Nephron progenitor cell (in vitro differentiated cells): ENCODE results near the gene LRRC32.
A peak's percentile ranks its signal among the peaks of the same experiment; 100 is the strongest.

ENCODE experiments used
- DNase-seq: peaks from one replicate; pipeline ENCODE4 v3.0.0; 2021
- H3K27ac Mint-ChIP-seq: 2 replicates; pipeline ENCODE4 v1.8.0; 2021; ENCODE audit warnings: mild to moderate bottlenecking, moderate library complexity, mixed read lengths
- H3K27me3 Mint-ChIP-seq: 2 replicates; pipeline ENCODE4 v1.8.0; 2021; ENCODE audit warnings: mild to moderate bottlenecking, low read depth, mixed read lengths; ENCODE audit not compliant: poor library complexity
- H3K36me3 Mint-ChIP-seq: 2 replicates; pipeline ENCODE4 v1.8.0; 2021; ENCODE audit warnings: low read depth, mixed read lengths
- H3K4me1 Mint-ChIP-seq: 2 replicates; pipeline ENCODE4 v1.8.0; 2021; ENCODE audit warnings: mixed read lengths
- H3K4me3 Mint-ChIP-seq: 2 replicates; pipeline ENCODE4 v1.8.0; 2021; ENCODE audit warnings: mild to moderate bottlenecking, moderate library complexity, mixed read lengths
- H3K9me3 Mint-ChIP-seq: 2 replicates; pipeline ENCODE4 v1.8.0; 2021; ENCODE audit warnings: mild to moderate bottlenecking, moderate library complexity, mixed read lengths
- CTCF ChIP-seq: fragments of 200-600 bp; sonication (generic); IDR thresholded peaks from 2 replicates; pipeline ENCODE4 v1.5.0; 2021; ENCODE audit warnings: antibody characterized with exemption

LRRC32 gene

GRCh38 chr11:76673176-76674142 lies 2.9 kb upstream of the LRRC32 start:
- H3K4me1 Mint-ChIP-seq = peaks cover 38% of the 10 kb centered on the region
- H3K4me3 Mint-ChIP-seq = no peak overlapping the region
- no peak for TF ChIP-seq CTCF
- no peaks in the 10 kb centered on the region for H3K36me3 Mint-ChIP-seq
- H3K9me3 Mint-ChIP-seq = no peaks in the 10 kb centered on the region
- peak overlapping the region; percentile 75 for H3K27ac Mint-ChIP-seq
- peaks cover 20% of the 10 kb centered on the region for H3K27me3 Mint-ChIP-seq
- no peak for DNase-seq

GRCh38 chr11:76672431-76673175 lies 2.1 kb upstream of the LRRC32 start:
- Mint-ChIP-seq H3K36me3 (no peaks in the 10 kb centered on the region), H3K4me3 (no peak overlapping the region), H3K27me3 (peaks cover 20% of the 10 kb centered on the region), H3K4me1 (peaks cover 46% of the 10 kb centered on the region), H3K9me3 (no peaks in the 10 kb centered on the region), H3K27ac (peak overlapping the region; percentile 75)
- no peak for TF ChIP-seq CTCF
- peak; percentile 38 for DNase-seq

- peaks cover 54% of the 10 kb centered on the region for H3K4me1 Mint-ChIP-seq
- peak overlapping the region; percentile 69 for H3K4me3 Mint-ChIP-seq
- H3K9me3 Mint-ChIP-seq = no peaks in the 10 kb centered on the region
- TF ChIP-seq CTCF = no peak
- H3K27ac Mint-ChIP-seq = no peak overlapping the region
- H3K36me3 Mint-ChIP-seq = no peaks in the 10 kb centered on the region
- DNase-seq = no peak
- H3K27me3 Mint-ChIP-seq = peaks cover 23% of the 10 kb centered on the region
These were observed 1.2 kb upstream of the LRRC32 start for GRCh38 chr11:76671626-76672309.

- Mint-ChIP-seq H3K4me1 (peaks cover 59% of the 10 kb centered on the region), H3K9me3 (no peaks in the 10 kb centered on the region), H3K4me3 (peak overlapping the region; percentile 69), H3K27me3 (peaks cover 23% of the 10 kb centered on the region), H3K27ac (no peak overlapping the region), H3K36me3 (no peaks in the 10 kb centered on the region)
- no peak for DNase-seq
- no peak for TF ChIP-seq CTCF
These were observed 668 bp upstream of the LRRC32 start for GRCh38 chr11:76671237-76671592.

GRCh38 chr11:76669901-76670484 lies 554 bp downstream of the LRRC32 start:
- TF ChIP-seq CTCF = no peak
- DNase-seq = peak; percentile 65
- Mint-ChIP-seq H3K27ac (no peak overlapping the region), H3K36me3 (no peaks in the 10 kb centered on the region), H3K4me1 (peaks cover 65% of the 10 kb centered on the region), H3K4me3 (peak overlapping the region; percentile 81), H3K9me3 (no peaks in the 10 kb centered on the region), H3K27me3 (peaks cover 23% of the 10 kb centered on the region)
